GM10248 (cell line): Measurements from ENCODE around the gene MCL1.

Source experiments
- CTCF ChIA-PET: fragments of 300-600 bp; sonication (Branson Sonifier 250); formaldehyde crosslinking; extraction: SDS; loops from one replicate; lab custom pipeline; 2021; ENCODE audit warnings: antibody characterized with exemption; lab: Yijun Ruan, JAX
- POLR2A ChIA-PET: fragments of 350-650 bp; sonication (Branson Sonifier 250); formaldehyde crosslinking; extraction: SDS; loops from one replicate; lab custom pipeline; 2020; ENCODE audit warnings: antibody characterized with exemption; lab: Yijun Ruan, JAX
- DNase-seq: peaks from one replicate; pipeline ENCODE4 v3.0.0; 2012; ENCODE audit errors: extremely low spot score
- CTCF ChIP-seq: IDR thresholded peaks from 2 replicates; pipeline ENCODE4 v1.5.1; 2012; ENCODE audit warnings: mild to moderate bottlenecking, low read depth; ENCODE audit errors: extremely low read depth, missing control alignments, control extremely low read depth

The MCL1 gene

GRCh38 chr1:150535511-150536287, 43.7 kb downstream of the MCL1 start:
- no peak for TF ChIP-seq CTCF
- no peak for DNase-seq
- ChIA-PET POLR2A (no interaction called here), CTCF (interaction anchor here (0.9 to 13.0 kb wide), 5 partner anchors 16 to 280 kb away, joined by 3 to 119 read pairs (median 3); partner anchors contain the start of genes ADAMTSL4, APH1A and TARS2)

- no peak for TF ChIP-seq CTCF
- CTCF ChIA-PET: interaction anchor here (2.5 to 13.0 kb wide), 6 partner anchors 11 to 278 kb away, joined by 9 to 119 read pairs (median 36); partner anchors contain the start of genes ADAMTSL4 and FALEC
- POLR2A ChIA-PET: no interaction called here
- no peak for DNase-seq
These were observed 45.4 kb downstream of the MCL1 start for GRCh38 chr1:150534002-150534401.

- ChIA-PET CTCF (interaction anchor here (0.8 to 13.0 kb wide), 25 partner anchors 9 to 390 kb away, joined by 3 to 119 read pairs (median 5); partner anchors contain the start of genes ADAMTSL4, CA14, FALEC and GOLPH3L), POLR2A (interaction anchor here (0.6 kb wide), 1 partner anchor 441 kb away, joined by 3 read pairs; no protein-coding TSS in a partner anchor)
- DNase-seq: no peak
- TF ChIP-seq CTCF: no peak
These were observed 46.5 kb downstream of the MCL1 start for GRCh38 chr1:150532860-150533259.

GRCh38 chr1:150530491-150531159, 48.8 kb downstream of the MCL1 start:
- TF ChIP-seq CTCF: no peak
- ChIA-PET POLR2A (no interaction called here), CTCF (interaction anchor here (2.7 to 13.0 kb wide), 4 partner anchors 14 to 65 kb away, joined by 10 to 119 read pairs (median 46); partner anchors contain the start of genes ADAMTSL4 and FALEC)
- no peak for DNase-seq

- CTCF ChIA-PET: interaction anchor here (1.0 to 13.0 kb wide), 6 partner anchors 9 to 273 kb away, joined by 3 to 119 read pairs (median 4); partner anchors contain the start of gene FALEC
These were observed 50.4 kb downstream of the MCL1 start for GRCh38 chr1:150529017-150529416.

More at GRCh38 chr1:150529017-150529416, 50.4 kb downstream of the MCL1 start:
- POLR2A ChIA-PET: no interaction called here
- TF ChIP-seq CTCF: no peak
- DNase-seq: no peak
